Right cardiac atrium (tissue), 5 donors: ENCODE results near the gene ADGRG6. TPM values are rescaled to one million over a fixed set of nuclear protein-coding genes. Genes with fewer than 3 reads are reported as not detected.

Experiments
- ATAC-seq, 2 donors: fragments of 200-7000 bp; cut with Tn5 transposase; one replicate each; pipeline versions ENCODE4 v1.8.0 to v1.9.1; 2020; ENCODE audit warnings: moderate library complexity in 2 of 2, mild to moderate bottlenecking in 1 of 2
- DNase-seq, 3 donors: peaks; one replicate each; pipeline ENCODE4 v3.0.0-alpha.2; 2020
- H3K27ac ChIP-seq: one replicate; pipeline ENCODE4 v1.5.1; 2013; ENCODE audit warnings: mild to moderate bottlenecking, low read length, control low read depth, moderate library complexity
- H3K27me3 ChIP-seq: one replicate; pipeline ENCODE4 v1.6.1; 2013; ENCODE audit not compliant: control insufficient read depth, insufficient read depth
- H3K4me1 ChIP-seq: one replicate; pipeline ENCODE4 v1.6.1; 2013; ENCODE audit warnings: low read length; ENCODE audit not compliant: control insufficient read depth, insufficient read depth
- H3K4me3 ChIP-seq: one replicate; pipeline ENCODE4 v1.5.1; 2013; ENCODE audit warnings: low read length, control low read depth
- H3K9me3 ChIP-seq: one replicate; pipeline ENCODE4 v1.6.1; 2013; ENCODE audit warnings: low read length; ENCODE audit not compliant: control insufficient read depth
- WGBS: extraction: QIAGEN DNeasy Blood & Tissue Kit; methylation state at CpG from one replicate; pipeline ENCODE4 v1.1.7; 2013; 5-methylcytosine and 5-hydroxymethylcytosine counted together
- intact Hi-C, 4 donors: fragments of 100-400 bp; cut with DNase I; formaldehyde crosslinking; loops; one replicate each; pipeline versions ENCODE4 v1.11.0 to v1.14.0; 2022 to 2023
- polyA plus RNA-seq: library from polyadenylated mRNA; stranded (reverse); fragments of 200-250 nt; gene quantifications from one replicate; pipeline ENCODE4 v1.2.3, GENCODE V29; 2013
- total RNA-seq, 4 donors: library from RNA; stranded (reverse); fragmentation: NEBNext Ultra II Directional; extraction: Animal tissue kit (Norgen Biotek cat#: 25700); gene quantifications; one replicate each; pipeline ENCODE4 v1.2.1, GENCODE V29; 2021
- donor health status: healthy with polysubstance abuse.
- donor health status: DM: no; HTN: yes; CAD: no.
- donor health status: DM: no; HTN: no; CAD: no.
- donor health status: DM: no; HTN: yes; CAD: no; lungs with severe emphysema.
- donor health status: DM: yes; HTN: yes; CAD: no.

ADGRG6 gene
- total and polyA plus RNA-seq, 5 donors, result 4.1 to 23.9 (median 15.6) TPM

DNA sequence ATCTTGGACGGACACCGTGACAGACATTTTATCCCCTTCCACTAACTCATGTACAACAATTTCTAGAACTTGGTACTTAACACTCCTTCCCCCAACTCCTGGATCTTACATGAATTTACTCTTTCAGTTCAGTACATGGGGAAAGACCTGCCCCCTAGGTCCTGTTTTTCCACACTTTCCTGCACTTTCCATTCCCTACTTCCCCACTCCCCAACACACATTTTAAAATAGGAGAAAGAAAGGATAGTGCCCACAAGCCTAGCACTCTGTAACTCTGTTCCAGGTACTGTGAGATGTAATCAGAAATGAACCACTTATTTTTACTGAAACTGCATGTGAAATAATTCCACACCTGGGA lies 1.3 kb downstream of the ADGRG6 start:
- Histone ChIP-seq H3K4me1 (no peaks in the 10 kb centered on the region), H3K9me3 (no peaks in the 10 kb centered on the region), H3K27ac (no peak overlapping the region), H3K27me3 (no peaks in the 10 kb centered on the region), H3K4me3 (peak overlapping the region; percentile 16)
- intact Hi-C loops, result no loop called here
- ATAC-seq (no peak), DNase-seq (no peak)
- WGBS, result 87% methylated on average over 2 of the region's 2 CpGs

GRCh38 chr6:142304241-142304640 lies 2.4 kb downstream of the ADGRG6 start:
- DNase-seq (no peak), ATAC-seq (no peak)
- H3K27me3 ChIP-seq, result no peaks in the 10 kb centered on the region
- H3K4me3 ChIP-seq, result no peak overlapping the region
- intact Hi-C loops, result no loop called here
- no peaks in the 10 kb centered on the region for H3K9me3 ChIP-seq
- WGBS, result 84% methylated on average over 2 of the region's 2 CpGs
- H3K4me1 ChIP-seq, result no peaks in the 10 kb centered on the region
- H3K27ac ChIP-seq, result no peak overlapping the region

DNA sequence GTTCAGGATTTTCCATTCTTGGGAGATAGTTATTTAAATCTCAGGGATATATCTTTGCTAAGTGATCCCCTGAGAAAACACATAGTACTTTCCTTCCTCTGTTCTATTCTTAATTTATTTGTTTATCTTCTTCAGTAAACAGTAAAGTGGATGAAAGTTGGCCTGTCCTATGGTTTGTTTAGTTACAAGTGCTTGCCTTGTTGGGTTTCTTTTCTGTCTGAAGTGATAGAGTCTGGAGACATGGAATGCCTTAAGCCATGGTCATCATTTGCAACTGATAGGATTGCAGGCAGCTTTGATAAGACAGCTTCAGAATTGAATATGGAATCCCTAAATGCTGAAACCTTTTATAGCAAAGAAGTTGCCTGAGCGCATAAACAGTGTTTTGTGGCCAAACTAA lies 4.9 kb downstream of the ADGRG6 start:
- H3K9me3 ChIP-seq, result no peaks in the 10 kb centered on the region

DNA sequence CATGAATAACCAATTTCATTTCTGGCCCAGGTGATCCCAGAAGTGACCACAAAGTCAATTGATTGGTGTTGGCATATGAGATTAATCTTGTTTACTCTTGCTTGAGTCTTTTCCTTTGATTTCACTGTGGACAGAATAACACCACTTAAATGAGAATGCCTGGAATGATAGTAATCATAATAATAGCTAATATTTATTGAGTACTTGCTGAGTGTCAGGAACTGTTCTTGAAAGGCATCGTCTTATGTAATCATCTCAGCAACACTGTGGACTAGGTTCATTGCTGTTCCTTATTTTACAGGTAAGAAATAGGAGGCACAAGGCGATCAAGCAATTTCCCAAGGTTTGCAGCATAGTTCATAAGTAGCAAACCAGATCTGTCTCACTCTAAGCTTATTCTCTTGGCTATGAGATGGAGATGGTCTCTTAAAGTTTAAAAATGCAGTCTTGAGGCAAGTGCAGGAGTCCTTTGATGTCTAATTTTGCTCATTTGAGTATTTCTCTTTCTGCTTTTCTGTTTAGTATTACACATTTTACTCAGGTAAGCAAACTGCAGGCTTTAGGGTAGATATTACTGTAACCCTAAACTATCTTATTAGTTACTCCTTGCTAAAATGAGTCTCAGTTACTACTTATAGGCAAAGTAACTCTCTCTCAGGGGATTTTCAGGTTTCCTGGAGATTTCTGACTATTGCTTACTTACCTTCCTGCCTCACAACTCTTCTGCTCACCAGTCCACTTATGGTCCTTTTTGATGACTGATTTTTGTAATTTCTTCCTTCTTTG lies 6.3 kb downstream of the ADGRG6 start:
- no peak for DNase-seq

More for the DNA sequence above, 4.9 kb downstream of the ADGRG6 start:
- ATAC-seq (no peak), DNase-seq (no peak)
- intact Hi-C loops, result no loop called here
- no peaks in the 10 kb centered on the region for H3K4me1 ChIP-seq
- no peak overlapping the region for H3K27ac ChIP-seq
- no peak overlapping the region for H3K4me3 ChIP-seq
- WGBS, result 87% methylated on average over 1 of the region's 1 CpG
- no peaks in the 10 kb centered on the region for H3K27me3 ChIP-seq

GRCh38 chr6:142309426-142309825 lies 7.6 kb downstream of the ADGRG6 start:
- intact Hi-C loops, result no loop called here
- Histone ChIP-seq H3K9me3 (no peaks in the 10 kb centered on the region), H3K4me3 (no peak overlapping the region), H3K4me1 (no peaks in the 10 kb centered on the region), H3K27ac (no peak overlapping the region), H3K27me3 (no peaks in the 10 kb centered on the region)
- no peak for DNase-seq
- no peak for ATAC-seq
- 97% methylated on average over 2 of the region's 2 CpGs for whole genome bisulfite sequencing

More for the DNA sequence above, 6.3 kb downstream of the ADGRG6 start:
- Histone ChIP-seq H3K27ac (no peak overlapping the region), H3K9me3 (no peaks in the 10 kb centered on the region), H3K27me3 (no peaks in the 10 kb centered on the region), H3K4me3 (no peak overlapping the region), H3K4me1 (no peaks in the 10 kb centered on the region)
- ATAC-seq, result no peak
- WGBS, result 84% methylated on average over 2 of the region's 2 CpGs
- intact Hi-C loops, result no loop called here

GRCh38 chr6:142313284-142313683 lies 11.5 kb downstream of the ADGRG6 start:
- Histone ChIP-seq H3K9me3 (no peaks in the 10 kb centered on the region), H3K4me1 (no peaks in the 10 kb centered on the region), H3K4me3 (no peak overlapping the region), H3K27me3 (no peaks in the 10 kb centered on the region), H3K27ac (no peak overlapping the region)
- DNase-seq (no peak), ATAC-seq (peak; percentile 48 to 86)
- 17% methylated on average over 2 of the region's 2 CpGs for WGBS
- intact Hi-C loops, result no loop called here

- 81% methylated on average over 1 of the region's 1 CpG for WGBS
- no peak overlapping the region for H3K27ac ChIP-seq
- intact Hi-C loops, result no loop called here
- DNase-seq (no peak), ATAC-seq (no peak)
- no peaks in the 10 kb centered on the region for H3K9me3 ChIP-seq
- no peaks in the 10 kb centered on the region for H3K27me3 ChIP-seq
- H3K4me3 ChIP-seq, result no peak overlapping the region
- H3K4me1 ChIP-seq, result no peaks in the 10 kb centered on the region
Measured at GRCh38 chr6:142316791-142317368, 15.1 kb downstream of the ADGRG6 start.

- no peaks in the 10 kb centered on the region for H3K9me3 ChIP-seq
- H3K4me3 ChIP-seq, result no peak overlapping the region
- intact Hi-C loops, result no loop called here
- H3K27ac ChIP-seq, result no peak overlapping the region
- no peaks in the 10 kb centered on the region for H3K4me1 ChIP-seq
- ATAC-seq (no peak), DNase-seq (no peak)
- WGBS, result 77% methylated on average over 1 of the region's 1 CpG
- H3K27me3 ChIP-seq, result no peaks in the 10 kb centered on the region
Measured at GRCh38 chr6:142318714-142319113, 16.9 kb downstream of the ADGRG6 start.

- intact Hi-C loops, result no loop called here
- H3K27ac ChIP-seq, result no peak overlapping the region
- no peaks in the 10 kb centered on the region for H3K27me3 ChIP-seq
- no peak overlapping the region for H3K4me3 ChIP-seq
- no peak for DNase-seq
- WGBS, result 42% methylated on average over 3 of the region's 3 CpGs
- ATAC-seq, result no peak
- H3K9me3 ChIP-seq, result no peaks in the 10 kb centered on the region
- no peaks in the 10 kb centered on the region for H3K4me1 ChIP-seq
Measured at GRCh38 chr6:142320366-142320765, 18.6 kb downstream of the ADGRG6 start.

DNA sequence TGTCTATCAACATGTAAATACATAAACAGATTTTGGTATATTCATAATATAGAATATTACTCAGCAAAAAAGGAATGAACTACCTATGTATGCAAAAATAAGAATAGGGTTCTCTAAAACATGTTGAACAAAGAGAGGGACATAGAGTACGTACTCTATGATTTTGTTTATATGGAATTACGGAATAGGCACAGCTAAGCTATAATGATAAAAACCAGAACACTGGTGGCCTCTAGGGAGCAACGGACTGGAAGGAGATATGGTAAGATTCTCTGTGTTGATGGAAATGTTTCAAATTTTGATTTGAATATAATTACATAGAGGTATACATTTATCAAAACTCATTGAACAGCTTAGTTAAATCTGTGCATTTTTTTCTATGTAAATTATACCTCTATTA lies 19.6 kb downstream of the ADGRG6 start:
- Histone ChIP-seq H3K27me3 (no peaks in the 10 kb centered on the region), H3K9me3 (no peaks in the 10 kb centered on the region), H3K27ac (no peak overlapping the region), H3K4me1 (no peaks in the 10 kb centered on the region), H3K4me3 (no peak overlapping the region)
- ATAC-seq (no peak), DNase-seq (no peak)
- intact Hi-C loops, result no loop called here
- 64% methylated on average over 3 of the region's 3 CpGs for WGBS

DNA sequence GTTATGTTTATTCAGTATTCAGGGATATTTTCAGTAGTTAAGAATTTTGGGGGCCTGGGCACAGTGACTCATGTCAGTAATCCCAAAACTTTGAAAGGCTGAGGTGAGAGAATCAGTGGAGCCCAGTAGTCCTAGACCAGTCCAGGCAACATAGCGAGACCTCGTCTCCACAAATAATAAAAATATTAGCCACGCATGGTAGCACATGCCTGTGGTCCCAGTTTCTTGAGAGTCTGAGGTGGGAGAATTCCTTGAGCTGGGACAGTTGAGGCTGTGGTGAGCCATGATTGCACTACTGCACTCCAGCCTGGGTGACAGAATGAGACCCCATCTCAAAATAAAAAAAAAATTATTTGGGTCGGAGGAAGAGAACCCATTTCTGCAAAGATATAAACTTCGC lies 20.3 kb downstream of the ADGRG6 start:
- 97% methylated on average over 5 of the region's 5 CpGs for WGBS
- H3K27ac ChIP-seq, result no peak overlapping the region
- ATAC-seq, result no peak
- H3K4me3 ChIP-seq, result no peak overlapping the region
- DNase-seq, result no peak
- H3K27me3 ChIP-seq, result no peaks in the 10 kb centered on the region
- intact Hi-C loops, result no loop called here
- no peaks in the 10 kb centered on the region for H3K9me3 ChIP-seq
- no peaks in the 10 kb centered on the region for H3K4me1 ChIP-seq
